Activated CD4-positive, alpha-beta T cell treated with anti-CD3 and anti-CD28 coated beads, Interleukin-2, amount 10 ng/mL, durations not matched to agents 7 days and 5 days (primary cell): Measurements from ENCODE around the gene CCM2L. TPM values are rescaled to one million over a fixed set of nuclear protein-coding genes. Genes with fewer than 3 reads are reported as not detected.

Source experiments
- CTCF ChIA-PET: fragments of 350-600 bp; sonication (Branson Sonifier 250); formaldehyde crosslinking; loops from one replicate; lab custom pipeline; 2021; ENCODE audit warnings: antibody characterized with exemption; lab: Charles Lee
- POLR2A ChIA-PET: fragments of 350-600 bp; sonication (Branson Sonifier 250); formaldehyde crosslinking; loops from one replicate; lab custom pipeline; 2021; ENCODE audit warnings: antibody characterized with exemption; lab: Charles Lee
- DNase-seq: peaks from one replicate; pipeline ENCODE4 v3.0.0-alpha.2; 2020
- H3K27ac Mint-ChIP-seq: one replicate; pipeline ENCODE4 v1.8.0; 2021; ENCODE audit warnings: mild to moderate bottlenecking, moderate library complexity, mixed read lengths
- H3K27me3 Mint-ChIP-seq: one replicate; pipeline ENCODE4 v1.8.0; 2021; ENCODE audit warnings: mixed read lengths
- H3K36me3 Mint-ChIP-seq: one replicate; pipeline ENCODE4 v1.8.0; 2021; ENCODE audit warnings: low read depth, mixed read lengths
- H3K4me1 Mint-ChIP-seq: one replicate; pipeline ENCODE4 v1.8.0; 2021; ENCODE audit warnings: mixed read lengths
- H3K4me3 Mint-ChIP-seq: one replicate; pipeline ENCODE4 v1.8.0; 2021; ENCODE audit warnings: mild to moderate bottlenecking, moderate library complexity, mixed read lengths
- H3K9me3 Mint-ChIP-seq: one replicate; pipeline ENCODE4 v1.8.0; 2021; ENCODE audit warnings: mixed read lengths
- total RNA-seq, 2 experiments: library from RNA; stranded (reverse); gene quantifications; one replicate each; pipeline ENCODE4 v1.2.3, GENCODE V29; 2021

The CCM2L gene
- total RNA-seq, 2 experiments from 2014 or later, result not detected

GRCh38 chr20:32056708-32057483, 46.7 kb downstream of the CCM2L start:
- POLR2A ChIA-PET, result no interaction called here
- Mint-ChIP-seq H3K27me3 (peaks cover 48% of the 10 kb centered on the region), H3K27ac (no peak overlapping the region), H3K9me3 (no peaks in the 10 kb centered on the region), H3K36me3 (no peaks in the 10 kb centered on the region), H3K4me3 (no peak overlapping the region), H3K4me1 (peaks cover 7% of the 10 kb centered on the region)
- DNase-seq, result no peak
- CTCF ChIA-PET, result interaction anchor here (0.9 kb wide), 1 partner anchor 15 kb away, joined by 3 read pairs; no protein-coding TSS in a partner anchor

- ChIA-PET CTCF (interaction anchor here (0.7 to 0.9 kb wide), 2 partner anchors 16 to 26 kb away, joined by 3 read pairs; no protein-coding TSS in a partner anchor), POLR2A (no interaction called here)
- H3K4me1 Mint-ChIP-seq, result peaks cover 7% of the 10 kb centered on the region
- H3K4me3 Mint-ChIP-seq, result no peak overlapping the region
- no peaks in the 10 kb centered on the region for H3K9me3 Mint-ChIP-seq
- H3K27ac Mint-ChIP-seq, result no peak overlapping the region
- peaks cover 49% of the 10 kb centered on the region for H3K27me3 Mint-ChIP-seq
- no peak for DNase-seq
- H3K36me3 Mint-ChIP-seq, result no peaks in the 10 kb centered on the region
Observed at GRCh38 chr20:32057656-32058184, 47.5 kb downstream of the CCM2L start.

GRCh38 chr20:32059189-32059588, 49.0 kb downstream of the CCM2L start:
- ChIA-PET CTCF (no interaction called here), POLR2A (interaction anchor here (0.6 kb wide), 1 partner anchor 132 kb away, joined by 5 read pairs; no protein-coding TSS in a partner anchor)
- H3K27me3 Mint-ChIP-seq, result peaks cover 39% of the 10 kb centered on the region
- no peaks in the 10 kb centered on the region for H3K9me3 Mint-ChIP-seq
- no peak overlapping the region for H3K27ac Mint-ChIP-seq
- H3K4me1 Mint-ChIP-seq, result peaks cover 6% of the 10 kb centered on the region
- DNase-seq, result no peak
- H3K4me3 Mint-ChIP-seq, result no peak overlapping the region
- H3K36me3 Mint-ChIP-seq, result no peaks in the 10 kb centered on the region

GRCh38 chr20:32062776-32063170, 52.5 kb downstream of the CCM2L start:
- POLR2A ChIA-PET, result no interaction called here
- no peak overlapping the region for H3K4me3 Mint-ChIP-seq
- H3K27ac Mint-ChIP-seq, result no peak overlapping the region
- H3K4me1 Mint-ChIP-seq, result peaks cover 6% of the 10 kb centered on the region
- no peaks in the 10 kb centered on the region for H3K36me3 Mint-ChIP-seq
- no peak for DNase-seq
- no peaks in the 10 kb centered on the region for H3K9me3 Mint-ChIP-seq
- H3K27me3 Mint-ChIP-seq, result peaks cover 26% of the 10 kb centered on the region
- CTCF ChIA-PET, result interaction anchor here (0.6 kb wide), 1 partner anchor 465 kb away, joined by 3 read pairs; no protein-coding TSS in a partner anchor

- Mint-ChIP-seq H3K9me3 (no peaks in the 10 kb centered on the region), H3K4me1 (peaks cover 6% of the 10 kb centered on the region), H3K27ac (no peak overlapping the region), H3K4me3 (no peak overlapping the region), H3K27me3 (peaks cover 22% of the 10 kb centered on the region), H3K36me3 (no peaks in the 10 kb centered on the region)
- no peak for DNase-seq
- POLR2A ChIA-PET, result no interaction called here
- CTCF ChIA-PET, result no interaction called here
Observed at GRCh38 chr20:32063695-32064094, 53.5 kb downstream of the CCM2L start.

- Mint-ChIP-seq H3K36me3 (no peaks in the 10 kb centered on the region), H3K9me3 (no peaks in the 10 kb centered on the region), H3K4me1 (peaks cover 6% of the 10 kb centered on the region), H3K27ac (no peak overlapping the region), H3K4me3 (no peak overlapping the region), H3K27me3 (peaks cover 16% of the 10 kb centered on the region)
- ChIA-PET CTCF (no interaction called here), POLR2A (no interaction called here)
- DNase-seq, result no peak
Observed at GRCh38 chr20:32064667-32065066, 54.4 kb downstream of the CCM2L start.

- Mint-ChIP-seq H3K27me3 (peaks cover 4% of the 10 kb centered on the region), H3K4me3 (no peak overlapping the region), H3K27ac (no peak overlapping the region), H3K9me3 (no peaks in the 10 kb centered on the region), H3K4me1 (peaks cover 10% of the 10 kb centered on the region), H3K36me3 (no peaks in the 10 kb centered on the region)
- POLR2A ChIA-PET, result no interaction called here
- DNase-seq, result no peak
- CTCF ChIA-PET, result no interaction called here
Observed at GRCh38 chr20:32067234-32067821, 57.1 kb downstream of the CCM2L start.

GRCh38 chr20:32068174-32068573, 57.9 kb downstream of the CCM2L start:
- Mint-ChIP-seq H3K4me1 (peaks cover 5% of the 10 kb centered on the region), H3K36me3 (no peaks in the 10 kb centered on the region), H3K27ac (no peak overlapping the region), H3K4me3 (no peak overlapping the region), H3K27me3 (peaks cover 2% of the 10 kb centered on the region), H3K9me3 (no peaks in the 10 kb centered on the region)
- no peak for DNase-seq
- CTCF ChIA-PET, result no interaction called here
- POLR2A ChIA-PET, result no interaction called here

GRCh38 chr20:32069711-32070110, 59.5 kb downstream of the CCM2L start:
- no peaks in the 10 kb centered on the region for H3K9me3 Mint-ChIP-seq
- POLR2A ChIA-PET, result no interaction called here

GRCh38 chr20:32070282-32070681, 60.0 kb downstream of the CCM2L start:
- Mint-ChIP-seq H3K27me3 (peaks cover 2% of the 10 kb centered on the region), H3K4me3 (no peak overlapping the region), H3K27ac (no peak overlapping the region), H3K4me1 (peaks cover 5% of the 10 kb centered on the region), H3K36me3 (no peaks in the 10 kb centered on the region), H3K9me3 (no peaks in the 10 kb centered on the region)
- CTCF ChIA-PET, result no interaction called here
- POLR2A ChIA-PET, result no interaction called here
- no peak for DNase-seq

More at GRCh38 chr20:32069711-32070110, 59.5 kb downstream of the CCM2L start:
- H3K27ac Mint-ChIP-seq, result no peak overlapping the region
- H3K27me3 Mint-ChIP-seq, result peaks cover 2% of the 10 kb centered on the region
- DNase-seq, result no peak
- H3K4me3 Mint-ChIP-seq, result no peak overlapping the region
- H3K4me1 Mint-ChIP-seq, result peaks cover 5% of the 10 kb centered on the region
- H3K36me3 Mint-ChIP-seq, result no peaks in the 10 kb centered on the region
- CTCF ChIA-PET, result no interaction called here

GRCh38 chr20:32070690-32071213, 60.5 kb downstream of the CCM2L start:
- ChIA-PET POLR2A (no interaction called here), CTCF (interaction anchor here (0.6 to 1.9 kb wide), 2 partner anchors 10 to 1751 kb away, joined by 4 to 6 read pairs; no protein-coding TSS in a partner anchor)
- Mint-ChIP-seq H3K36me3 (no peaks in the 10 kb centered on the region), H3K27me3 (peaks cover 2% of the 10 kb centered on the region), H3K9me3 (no peaks in the 10 kb centered on the region), H3K4me1 (peaks cover 5% of the 10 kb centered on the region), H3K4me3 (no peak overlapping the region), H3K27ac (no peak overlapping the region)
- DNase-seq, result no peak

- H3K36me3 Mint-ChIP-seq, result no peaks in the 10 kb centered on the region
- DNase-seq, result no peak
- peaks cover 5% of the 10 kb centered on the region for H3K27me3 Mint-ChIP-seq
- H3K4me3 Mint-ChIP-seq, result no peak overlapping the region
- POLR2A ChIA-PET, result no interaction called here
- H3K27ac Mint-ChIP-seq, result no peak overlapping the region
- CTCF ChIA-PET, result interaction anchor here (0.6 to 1.9 kb wide), 2 partner anchors 10 to 1750 kb away, joined by 4 to 6 read pairs; no protein-coding TSS in a partner anchor
- no peaks in the 10 kb centered on the region for H3K9me3 Mint-ChIP-seq
- H3K4me1 Mint-ChIP-seq, result peaks cover 5% of the 10 kb centered on the region
Observed at GRCh38 chr20:32071395-32072167, 61.3 kb downstream of the CCM2L start.
